Gastroesophageal sphincter (tissue), 2 donors: ENCODE data around the gene PHAF1.

Source experiments
- POLR2A ChIP-seq, 2 donors: fragments of 450-650 bp; IDR thresholded peaks; one replicate each; pipeline ENCODE4 v1.6.1; 2017; ENCODE audit warnings: antibody characterized with exemption in 2 of 2, mild to moderate bottlenecking in 2 of 2, moderate library complexity in 1 of 2
- POLR2AphosphoS5 ChIP-seq: sonication (generic); formaldehyde crosslinking; IDR thresholded peaks from one replicate; pipeline ENCODE4 v1.6.1; 2017; ENCODE audit warnings: antibody characterized with exemption

DNA sequence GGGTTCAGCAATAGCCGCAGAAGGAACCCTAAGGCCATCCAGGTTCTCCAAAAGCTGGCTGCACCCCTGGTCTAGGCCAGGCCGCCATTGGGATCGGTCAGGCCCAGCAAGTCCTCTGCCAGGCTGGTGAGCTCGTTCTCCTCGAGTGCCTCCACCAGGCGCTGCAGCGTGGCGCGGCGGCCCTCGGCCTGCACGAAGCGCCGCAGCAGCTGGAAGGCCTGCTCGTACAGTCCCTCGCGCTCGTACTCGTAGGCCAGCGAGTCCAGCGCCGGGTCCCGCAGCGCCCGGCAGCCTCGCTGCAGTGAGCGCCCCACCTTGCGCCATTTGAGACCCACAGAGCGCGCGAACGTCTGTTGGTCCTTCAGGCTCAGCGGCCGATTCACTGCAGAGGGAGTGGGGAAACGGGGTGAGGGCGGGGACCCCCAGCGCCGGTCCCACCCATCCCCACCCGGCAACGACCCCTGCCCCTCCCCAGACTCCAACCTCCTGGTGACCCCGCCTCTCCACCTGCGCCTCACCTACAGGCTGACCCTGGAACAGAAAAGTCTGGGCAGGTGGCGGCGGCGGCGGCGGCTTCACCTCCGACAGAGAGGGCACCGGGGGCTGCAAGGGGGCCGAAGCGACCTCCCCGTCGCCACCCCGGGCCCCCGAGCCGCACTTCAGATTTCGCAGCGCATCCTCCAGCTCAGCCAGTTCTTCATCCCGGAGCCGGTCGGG is 45.0 kb downstream of the PHAF1 start:
- TF ChIP-seq POLR2AphosphoS5, result no peak
- no peak for TF ChIP-seq POLR2A (IDR thresholded peaks at IDR 0.05)
